T-helper 1 cell (primary cell): Measurements from ENCODE around the gene EME2.

Experiments
- DNase-seq, 5 donors: peaks; one replicate each; pipeline ENCODE4 v3.0.0-alpha.2; 2012 to 2020

Gene EME2

DNA sequence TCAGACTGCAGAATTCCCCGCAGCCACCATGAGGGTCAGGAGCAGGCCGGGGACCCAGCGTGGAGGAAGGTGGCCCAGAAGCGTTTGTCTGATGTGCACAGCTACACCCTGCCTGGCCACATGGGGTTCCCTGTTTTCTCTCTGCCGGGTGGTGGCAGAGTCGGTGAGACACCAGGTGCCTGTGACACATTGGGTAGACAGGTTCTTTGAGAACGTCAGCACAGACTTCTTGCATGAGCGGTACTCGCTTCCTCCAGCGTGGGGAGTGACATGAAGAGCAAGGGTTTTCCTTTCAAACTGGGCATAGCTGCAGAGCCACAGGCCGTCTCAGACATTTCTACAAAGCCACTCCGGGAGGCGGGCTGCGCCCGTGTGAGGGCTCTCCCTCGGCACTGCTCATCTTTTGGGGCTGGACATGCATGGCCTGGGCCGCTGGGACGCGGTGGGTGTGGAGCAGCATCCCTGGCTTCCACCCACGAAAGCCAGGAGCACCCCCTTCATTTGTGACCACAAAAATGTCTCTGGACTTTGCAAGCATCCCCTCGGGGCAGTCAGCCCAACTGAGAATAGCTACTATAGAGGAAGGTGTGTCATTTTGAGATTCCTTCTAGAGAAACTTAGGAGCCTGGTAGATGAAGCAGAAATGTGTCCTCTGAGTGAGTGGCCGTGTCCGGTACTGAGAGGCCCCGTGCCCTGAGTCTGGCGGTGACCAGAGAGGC is 27.3 kb upstream of the EME2 start:
- DNase-seq: no peak

DNA sequence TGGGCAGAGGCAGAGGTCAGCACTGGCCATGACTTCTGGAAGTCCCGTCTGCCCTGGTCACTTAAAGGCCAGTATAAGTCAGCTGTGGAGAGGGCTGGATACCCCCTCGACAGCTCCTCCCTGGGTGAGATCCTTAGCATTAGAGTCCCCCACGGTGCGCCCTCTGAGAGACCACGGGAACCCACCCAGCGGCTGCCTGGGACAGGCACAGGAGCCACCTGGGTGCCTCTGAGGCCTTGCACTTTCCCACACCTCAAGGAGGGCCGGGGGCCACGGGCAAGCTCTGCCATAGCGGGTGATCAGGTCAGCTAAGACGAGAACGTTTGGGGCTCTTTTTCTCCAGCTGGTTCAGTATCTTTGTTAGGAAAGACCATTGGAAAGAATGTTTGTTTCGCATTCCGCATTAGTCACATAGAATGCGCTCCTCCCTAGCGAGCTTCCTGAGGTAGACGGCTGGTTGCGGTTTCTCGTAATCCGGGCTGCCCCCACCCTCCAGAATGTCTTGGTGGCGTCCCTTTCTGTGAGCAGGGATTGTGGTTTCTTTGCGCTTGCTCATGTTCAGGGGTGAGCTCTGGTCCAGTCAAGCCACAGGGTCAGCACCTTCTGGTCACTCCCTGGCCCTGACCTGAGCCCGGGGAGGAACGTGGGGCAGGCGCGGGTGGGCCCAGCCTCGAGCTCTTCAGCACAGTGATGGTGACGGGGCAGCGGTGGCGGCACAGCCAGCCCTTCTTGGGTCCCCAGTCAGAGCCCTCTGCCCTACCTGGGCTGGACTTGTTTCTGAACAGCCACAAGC is 26.5 kb upstream of the EME2 start:
- no peak for DNase-seq

- DNase-seq: no peak
Measured at GRCh38 chr16:1746693-1747195, 25.9 kb upstream of the EME2 start.

GRCh38 chr16:1747934-1748333 is 24.7 kb upstream of the EME2 start:
- no peak for DNase-seq

- DNase-seq: no peak
Measured at GRCh38 chr16:1749152-1750117, 23.2 kb upstream of the EME2 start.

DNA sequence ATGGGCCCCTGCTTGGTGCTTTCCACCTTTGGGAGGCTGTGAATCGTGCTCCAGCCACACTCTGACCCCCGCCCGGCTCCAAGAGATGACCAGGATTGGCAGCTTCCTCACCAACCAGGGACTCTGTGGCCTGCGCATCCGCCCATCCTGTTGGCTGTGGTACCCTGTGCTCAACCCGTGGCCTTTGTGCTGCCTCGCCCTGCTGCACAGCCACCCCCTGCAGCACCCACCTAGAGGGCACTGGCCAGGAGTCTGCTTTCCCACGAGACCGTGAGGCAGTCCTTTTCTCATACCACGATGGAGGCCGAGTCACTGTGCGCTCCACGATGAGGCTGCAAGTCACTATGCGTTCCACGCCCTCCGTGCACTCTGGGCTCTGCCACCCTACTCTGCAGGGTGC is 20.7 kb upstream of the EME2 start:
- no peak for DNase-seq

GRCh38 chr16:1752853-1753252 is 19.8 kb upstream of the EME2 start:
- DNase-seq: no peak

DNA sequence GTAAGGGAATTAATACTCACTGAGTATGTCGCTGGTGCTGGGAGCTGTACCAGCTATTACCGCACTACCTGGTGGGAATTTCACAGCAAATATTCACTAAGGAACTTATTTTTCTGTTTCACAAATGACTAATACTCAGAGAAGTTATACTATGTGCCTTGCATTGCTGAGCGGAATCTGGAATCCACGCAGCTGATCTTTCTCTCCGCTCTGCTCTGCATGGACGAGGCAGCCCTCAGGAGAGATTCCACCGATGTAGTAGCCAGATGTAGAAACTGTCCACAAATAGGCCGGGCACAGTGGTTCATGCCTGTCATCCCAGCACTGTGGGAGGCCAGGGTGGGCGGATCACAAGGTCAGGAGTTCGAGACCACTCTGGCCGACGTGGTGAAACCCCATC is 18.4 kb upstream of the EME2 start:
- no peak for DNase-seq

- DNase-seq: no peak
Measured at GRCh38 chr16:1757714-1758461, 14.7 kb upstream of the EME2 start.

- no peak for DNase-seq
Measured at GRCh38 chr16:1758923-1759322, 13.7 kb upstream of the EME2 start.

DNA sequence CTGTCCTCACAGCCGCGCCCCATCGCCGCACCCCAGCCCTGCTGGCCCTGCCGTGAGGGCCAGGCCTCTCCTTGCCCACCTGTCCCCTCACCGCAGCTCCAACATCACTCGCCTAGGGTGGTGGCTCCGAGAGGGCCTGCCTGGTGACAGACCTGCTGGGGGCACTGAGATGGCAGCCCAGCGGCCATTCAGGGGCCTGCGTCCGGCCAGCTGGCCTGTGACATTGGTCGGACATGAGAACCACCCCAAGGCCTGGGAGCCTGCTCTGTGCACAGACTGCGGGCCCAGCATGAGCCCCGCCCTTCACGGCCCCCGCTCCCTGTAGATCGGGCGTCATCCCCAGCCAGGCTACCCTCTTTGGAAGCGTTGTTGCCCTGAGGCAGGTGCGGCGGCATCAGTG is 13.1 kb upstream of the EME2 start:
- no peak for DNase-seq

GRCh38 chr16:1760911-1761310 is 11.7 kb upstream of the EME2 start:
- DNase-seq: no peak

DNA sequence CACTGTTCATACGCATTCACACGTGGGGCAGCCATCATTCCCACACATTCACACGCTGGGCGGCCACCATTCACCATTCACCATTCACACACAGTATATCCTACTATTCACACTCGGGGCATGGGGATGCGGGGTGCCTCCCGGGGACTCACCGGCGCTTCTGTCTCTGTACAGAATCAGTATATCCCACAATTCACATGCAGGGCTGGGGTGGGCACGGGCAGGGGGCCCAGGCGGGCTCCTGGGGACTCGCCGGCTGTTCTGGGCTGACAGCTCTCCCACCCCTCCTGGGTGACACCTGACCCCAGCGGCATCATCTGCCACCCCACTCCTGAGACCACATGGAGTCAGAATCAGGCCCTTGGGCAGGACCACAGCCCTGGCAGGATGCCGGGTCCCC is 10.9 kb upstream of the EME2 start:
- DNase-seq: no peak

DNA sequence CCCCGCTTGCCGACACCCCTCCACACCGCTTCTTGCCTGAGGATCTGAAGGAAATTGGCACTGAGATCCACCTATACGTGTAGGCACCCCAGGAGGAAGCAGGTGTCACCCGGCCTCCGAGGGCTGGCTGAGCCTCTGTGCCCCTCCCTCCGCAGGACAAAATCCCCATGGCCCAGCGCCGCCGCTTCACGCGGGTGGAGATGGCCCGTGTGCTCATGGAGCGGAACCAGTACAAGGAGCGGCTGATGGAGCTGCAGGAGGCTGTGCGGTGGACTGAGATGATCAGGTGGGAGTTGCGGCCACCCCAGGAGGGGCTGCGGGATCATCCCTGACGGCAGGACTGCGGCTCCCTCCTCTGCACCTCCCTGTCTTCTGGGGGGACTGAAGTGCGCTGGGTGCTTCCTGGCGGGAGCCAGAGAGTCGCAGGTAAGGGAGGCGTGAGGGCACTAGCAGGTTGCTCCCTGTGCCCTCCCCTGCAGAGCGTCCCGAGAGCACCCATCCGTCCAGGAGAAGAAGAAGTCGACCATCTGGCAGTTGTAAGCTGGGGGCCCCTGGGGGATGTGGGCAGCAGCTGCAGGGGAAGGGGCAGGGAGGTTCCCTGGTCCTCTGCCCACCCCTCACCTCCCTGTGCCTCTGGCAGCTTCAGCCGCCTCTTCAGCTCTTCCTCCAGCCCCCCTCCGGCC is 10.3 kb upstream of the EME2 start:
- DNase-seq: no peak

- DNase-seq: no peak
Measured at GRCh38 chr16:1762879-1763520, 9.6 kb upstream of the EME2 start.

DNA sequence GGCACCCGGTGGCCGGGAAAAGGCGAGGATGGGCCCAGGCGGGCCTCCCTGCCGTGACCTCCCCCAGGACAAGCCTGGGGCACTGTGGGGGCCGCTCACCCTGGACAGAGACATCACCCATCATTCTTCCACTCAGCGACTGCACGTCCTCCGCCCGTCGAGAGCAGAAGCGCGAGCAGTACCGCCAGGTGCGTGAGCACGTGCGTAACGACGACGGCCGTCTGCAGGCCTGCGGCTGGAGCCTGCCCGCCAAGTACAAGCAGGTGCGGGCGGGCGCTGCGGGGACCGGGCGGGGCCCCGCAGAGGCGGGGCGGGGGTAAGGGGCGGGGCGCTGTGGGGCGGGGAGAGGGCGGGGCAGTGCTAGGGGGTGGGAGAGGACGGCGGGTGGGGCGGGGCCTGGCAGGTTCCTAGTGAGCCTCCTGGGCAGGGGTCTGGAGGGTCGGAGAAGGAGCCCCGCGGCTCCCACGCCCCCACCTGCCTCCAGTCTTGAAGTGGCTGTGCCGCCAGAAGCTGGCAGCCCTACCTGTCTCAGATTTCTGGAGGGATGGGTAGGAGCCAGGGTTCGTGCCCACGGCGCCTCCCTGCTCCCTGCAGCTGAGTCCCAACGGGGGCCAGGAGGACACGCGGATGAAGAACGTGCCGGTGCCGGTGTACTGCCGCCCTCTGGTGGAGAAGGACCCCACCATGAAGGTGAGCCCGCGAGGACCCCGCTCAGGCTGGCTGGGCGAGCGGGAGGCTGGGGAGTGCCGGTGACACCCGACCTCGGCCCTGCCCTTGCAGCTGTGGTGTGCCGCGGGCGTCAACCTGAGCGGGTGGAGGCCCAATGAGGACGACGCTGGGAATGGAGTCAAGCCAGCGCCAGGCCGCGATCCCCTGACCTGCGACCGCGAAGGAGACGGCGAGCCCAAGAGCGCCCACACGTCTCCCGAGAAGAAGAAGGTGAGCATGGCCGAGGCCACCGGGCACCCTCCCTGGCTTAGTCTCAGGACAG is 8.8 kb upstream of the EME2 start:
- DNase-seq: no peak

DNA sequence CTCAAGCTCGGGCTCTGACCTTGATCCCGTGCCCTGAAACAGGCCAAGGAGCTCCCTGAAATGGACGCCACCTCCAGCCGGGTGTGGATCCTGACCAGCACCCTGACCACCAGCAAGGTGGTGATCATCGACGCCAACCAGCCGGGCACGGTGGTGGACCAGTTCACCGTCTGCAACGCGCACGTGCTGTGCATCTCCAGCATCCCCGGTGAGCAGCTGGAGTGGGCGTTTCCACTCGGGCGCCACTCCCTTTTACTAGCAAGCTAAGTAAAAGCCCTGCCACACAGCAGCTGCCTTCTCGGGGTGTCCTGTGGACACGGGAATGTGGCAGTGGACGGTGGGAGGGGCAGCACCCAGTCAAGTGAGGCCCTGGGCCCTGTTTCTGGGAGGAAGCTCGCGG is 7.6 kb upstream of the EME2 start:
- no peak for DNase-seq

DNA sequence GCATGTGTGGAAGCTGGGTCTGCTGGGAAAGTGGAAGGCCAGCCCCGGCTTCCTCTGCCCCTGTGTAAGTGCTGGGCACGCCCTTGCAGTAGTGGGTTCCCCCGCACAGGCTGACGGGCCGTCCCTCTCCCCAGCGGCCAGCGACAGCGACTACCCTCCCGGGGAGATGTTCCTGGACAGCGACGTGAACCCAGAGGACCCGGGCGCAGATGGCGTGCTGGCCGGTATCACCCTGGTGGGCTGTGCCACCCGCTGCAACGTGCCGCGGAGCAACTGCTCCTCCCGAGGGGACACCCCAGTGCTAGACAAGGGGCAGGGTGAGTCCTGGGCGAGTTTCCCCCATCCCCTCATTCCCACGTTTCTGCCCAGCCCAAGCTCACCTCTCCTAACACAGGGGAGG is 6.8 kb upstream of the EME2 start:
- no peak for DNase-seq

GRCh38 chr16:1766231-1766630 is 6.4 kb upstream of the EME2 start:
- DNase-seq: no peak

GRCh38 chr16:1766701-1767100 is 5.9 kb upstream of the EME2 start:
- DNase-seq: no peak
